Testis (tissue), 3 donors: ENCODE measurements around the gene DUS2. TPM values are rescaled to one million over a fixed set of nuclear protein-coding genes. Genes with fewer than 3 reads are reported as not detected.

Source experiments
- DNase-seq: peaks from one replicate; pipeline ENCODE4 v3.0.0-alpha.2; 2019
- H3K27ac ChIP-seq, 2 donors: fragments of 200-600 bp; sonication (generic); one replicate each; pipeline ENCODE4 v1.5.1; 2019
- H3K27me3 ChIP-seq: fragments of 200-600 bp; sonication (generic); one replicate; pipeline ENCODE4 v1.5.1; 2019
- H3K36me3 ChIP-seq: fragments of 200-600 bp; sonication (generic); one replicate; pipeline ENCODE4 v1.5.1; 2017; ENCODE audit warnings: low read depth; ENCODE audit errors: missing control alignments
- H3K4me1 ChIP-seq: fragments of 200-600 bp; sonication (generic); one replicate; pipeline ENCODE4 v1.5.1; 2019
- H3K4me3 ChIP-seq, 2 donors: fragments of 200-600 bp; sonication (generic); one replicate each; pipeline ENCODE4 v1.5.1; 2017 to 2019
- H3K9me3 ChIP-seq: fragments of 200-600 bp; sonication (generic); one replicate; pipeline ENCODE4 v1.5.1; 2017
- CTCF ChIP-seq, 3 experiments: fragments of 450-650 bp in 2 of 3; fragments of 200-600 bp in 1 of 3; sonication (generic) in 1 of 3; IDR thresholded peaks; one replicate each; pipeline ENCODE4 v1.5.1; 2016 to 2019; ENCODE audit warnings: antibody characterized with exemption in 3 of 3, mild to moderate bottlenecking in 2 of 3, moderate library complexity in 1 of 3
- POLR2A ChIP-seq: fragments of 450-650 bp; IDR thresholded peaks from one replicate; pipeline ENCODE4 v1.6.1; 2017; ENCODE audit warnings: antibody characterized with exemption, mild to moderate bottlenecking, moderate library complexity
- whole genome bisulfite sequencing, 2 donors: methylation state at CpG; one replicate each; pipeline ENCODE4 v1.1.5; 2018; 5-methylcytosine and 5-hydroxymethylcytosine counted together
- intact Hi-C: fragments of 100-400 bp; cut with DNase I; formaldehyde crosslinking; loops from one replicate; pipeline ENCODE4 v1.15.1; 2023; ENCODE audit warnings: low total_unique reads
- polyA plus RNA-seq: library from polyadenylated mRNA; stranded (reverse); fragments of 350-450 nt; fragmentation: Illumina TruSeq; extraction: RNeasy Lipid Tissue Mini Kit (QIAGEN cat#74804); gene quantifications from one replicate; pipeline ENCODE4 v1.2.3, GENCODE V29; 2014; ENCODE audit warnings: low read depth, low replicate concordance; ENCODE audit not compliant: insufficient read depth
- total RNA-seq, 2 donors: library from RNA; depleted of rRNA; stranded (reverse); fragments of >200 nt; gene quantifications; one replicate each; pipeline ENCODE4 v1.2.3, GENCODE V29; 2016

DUS2 gene
- total and polyA plus RNA-seq, 3 donors from 2014 or later: 24.6 to 62.5 (median 32.4) TPM

GRCh38 chr16:68078701-68079375, 55.8 kb downstream of the DUS2 start:
- Histone ChIP-seq H3K4me3 (no peak overlapping the region), H3K4me1 (peaks cover 59% of the 10 kb centered on the region), H3K36me3 (no peaks in the 10 kb centered on the region), H3K9me3 (no peaks in the 10 kb centered on the region), H3K27ac (peak overlapping the region; percentile 71 to 84), H3K27me3 (no peaks in the 10 kb centered on the region)
- WGBS, 2 donors: 84 to 100% methylated on average over 1 to 8 of the region's 8 CpGs
- TF ChIP-seq CTCF (IDR thresholded peaks at IDR 0.05) (no peak), POLR2A (no peak)
- no peak for DNase-seq
- intact Hi-C loops: no loop called here

GRCh38 chr16:68079376-68079625, 56.2 kb downstream of the DUS2 start:
- Histone ChIP-seq H3K36me3 (no peaks in the 10 kb centered on the region), H3K27me3 (no peaks in the 10 kb centered on the region), H3K4me3 (no peak overlapping the region), H3K4me1 (peaks cover 64% of the 10 kb centered on the region), H3K9me3 (no peaks in the 10 kb centered on the region), H3K27ac (peak overlapping the region; percentile 71 to 84)
- no peak for DNase-seq
- intact Hi-C loops: no loop called here
- TF ChIP-seq POLR2A (no peak), CTCF (IDR thresholded peaks at IDR 0.05) (no peak)

- peaks cover 66% of the 10 kb centered on the region for H3K4me1 ChIP-seq
- no peaks in the 10 kb centered on the region for H3K27me3 ChIP-seq
- H3K27ac ChIP-seq: peak overlapping the region; percentile 71 to 84
- TF ChIP-seq CTCF (IDR thresholded peaks at IDR 0.05) (no peak), POLR2A (no peak)
- peak; percentile 93 for DNase-seq
- intact Hi-C loops: loop anchor here (10.0 kb wide), 1 partner anchor 155 kb away; the partner anchor contains the start of gene ESRP2
- no peaks in the 10 kb centered on the region for H3K36me3 ChIP-seq
- WGBS, 2 donors: 33 to 50% methylated on average over 12 to 13 of the region's 13 CpGs
- H3K9me3 ChIP-seq: no peaks in the 10 kb centered on the region
- no peak overlapping the region for H3K4me3 ChIP-seq
Measured at GRCh38 chr16:68079626-68080344, 56.7 kb downstream of the DUS2 start.

GRCh38 chr16:68081861-68082628, 59.0 kb downstream of the DUS2 start:
- no peak overlapping the region for H3K4me3 ChIP-seq
- intact Hi-C loops: loop anchor here (10.0 kb wide), 1 partner anchor 153 kb away; the partner anchor contains the start of gene ESRP2
- H3K36me3 ChIP-seq: no peaks in the 10 kb centered on the region
- no peaks in the 10 kb centered on the region for H3K9me3 ChIP-seq
- peak overlapping the region; percentile 4 to 99 for H3K27ac ChIP-seq
- TF ChIP-seq POLR2A: no peak
- H3K4me1 ChIP-seq: peaks cover 66% of the 10 kb centered on the region
- DNase-seq: peak; percentile 67
- H3K27me3 ChIP-seq: no peaks in the 10 kb centered on the region

GRCh38 chr16:68082629-68083238, 59.6 kb downstream of the DUS2 start:
- DNase-seq: no peak
- H3K9me3 ChIP-seq: no peaks in the 10 kb centered on the region
- no peak overlapping the region for H3K4me3 ChIP-seq
- 86 to 89% methylated on average over 2 of the region's 2 CpGs for WGBS, 2 donors
- H3K27ac ChIP-seq: peak overlapping the region; percentile 98 to 99
- H3K4me1 ChIP-seq: peaks cover 62% of the 10 kb centered on the region
- TF ChIP-seq CTCF (IDR thresholded peaks at IDR 0.05) (no peak), POLR2A (no peak)
- no peaks in the 10 kb centered on the region for H3K27me3 ChIP-seq
- intact Hi-C loops: loop anchor here (10.0 kb wide), 1 partner anchor 152 kb away; the partner anchor contains the start of gene ESRP2
- H3K36me3 ChIP-seq: no peaks in the 10 kb centered on the region
